NCI-H2171 (cell line): ENCODE measurements around the gene GABRG2.

Source experiments
- DNase-seq: peaks from one replicate; lab custom pipeline; 2025; lab: John Stamatoyannopoulos, UW

GABRG2 gene

DNA sequence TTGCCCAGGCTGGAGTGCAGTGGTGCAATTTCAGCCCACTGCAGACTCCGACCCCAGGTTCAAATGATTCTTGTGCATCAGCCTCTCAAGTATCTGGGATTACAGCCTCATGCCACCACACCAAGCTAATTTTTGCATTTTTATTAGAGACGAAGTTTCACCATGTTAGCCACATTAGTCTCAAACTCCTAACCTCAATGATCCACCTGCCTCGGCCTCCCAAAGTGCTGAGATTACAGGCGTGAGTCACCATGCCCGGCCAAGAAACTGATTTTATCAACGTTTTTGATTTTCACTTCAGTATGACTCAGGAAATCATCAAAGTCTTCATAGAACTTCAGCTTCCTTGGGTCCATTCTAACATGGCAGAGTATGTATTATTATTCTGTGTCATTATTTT is 125.4 kb downstream of the GABRG2 start:
- DNase-seq, result no peak

DNA sequence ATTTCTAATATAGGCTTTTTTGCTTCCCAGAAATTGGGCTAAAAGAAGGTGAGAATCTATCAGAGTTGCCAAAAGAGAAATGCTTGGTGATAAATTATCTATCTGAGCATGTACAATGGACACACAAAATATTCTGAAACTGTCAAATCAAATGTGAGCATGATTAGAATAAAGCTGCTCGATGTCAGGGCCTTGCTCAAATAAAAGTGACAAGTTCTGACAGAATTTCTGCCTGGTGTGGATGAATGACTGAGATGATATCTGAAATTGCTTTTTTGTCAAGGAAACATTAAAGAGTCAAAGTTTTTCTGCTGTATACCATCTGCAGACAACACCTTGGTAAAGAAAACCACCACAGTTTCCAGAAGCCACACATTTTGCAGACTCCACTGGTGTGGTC is 128.8 kb downstream of the GABRG2 start:
- no peak for DNase-seq

- DNase-seq, result no peak
Measured at GRCh38 chr5:162202285-162202880, 134.8 kb downstream of the GABRG2 start.
